ENCODE data around the gene MRPL44. TPM values are rescaled to one million over a fixed set of nuclear protein-coding genes. Genes with fewer than 3 reads are reported as not detected.

Gene MRPL44
- total and polyA plus RNA-seq, 2 of the 13 experiments (the other 11 are each of a cell fraction or from before 2014, with no cell fraction given) = 38.4 to 78.0 TPM

- TF ChIP-seq, protein P1, sequence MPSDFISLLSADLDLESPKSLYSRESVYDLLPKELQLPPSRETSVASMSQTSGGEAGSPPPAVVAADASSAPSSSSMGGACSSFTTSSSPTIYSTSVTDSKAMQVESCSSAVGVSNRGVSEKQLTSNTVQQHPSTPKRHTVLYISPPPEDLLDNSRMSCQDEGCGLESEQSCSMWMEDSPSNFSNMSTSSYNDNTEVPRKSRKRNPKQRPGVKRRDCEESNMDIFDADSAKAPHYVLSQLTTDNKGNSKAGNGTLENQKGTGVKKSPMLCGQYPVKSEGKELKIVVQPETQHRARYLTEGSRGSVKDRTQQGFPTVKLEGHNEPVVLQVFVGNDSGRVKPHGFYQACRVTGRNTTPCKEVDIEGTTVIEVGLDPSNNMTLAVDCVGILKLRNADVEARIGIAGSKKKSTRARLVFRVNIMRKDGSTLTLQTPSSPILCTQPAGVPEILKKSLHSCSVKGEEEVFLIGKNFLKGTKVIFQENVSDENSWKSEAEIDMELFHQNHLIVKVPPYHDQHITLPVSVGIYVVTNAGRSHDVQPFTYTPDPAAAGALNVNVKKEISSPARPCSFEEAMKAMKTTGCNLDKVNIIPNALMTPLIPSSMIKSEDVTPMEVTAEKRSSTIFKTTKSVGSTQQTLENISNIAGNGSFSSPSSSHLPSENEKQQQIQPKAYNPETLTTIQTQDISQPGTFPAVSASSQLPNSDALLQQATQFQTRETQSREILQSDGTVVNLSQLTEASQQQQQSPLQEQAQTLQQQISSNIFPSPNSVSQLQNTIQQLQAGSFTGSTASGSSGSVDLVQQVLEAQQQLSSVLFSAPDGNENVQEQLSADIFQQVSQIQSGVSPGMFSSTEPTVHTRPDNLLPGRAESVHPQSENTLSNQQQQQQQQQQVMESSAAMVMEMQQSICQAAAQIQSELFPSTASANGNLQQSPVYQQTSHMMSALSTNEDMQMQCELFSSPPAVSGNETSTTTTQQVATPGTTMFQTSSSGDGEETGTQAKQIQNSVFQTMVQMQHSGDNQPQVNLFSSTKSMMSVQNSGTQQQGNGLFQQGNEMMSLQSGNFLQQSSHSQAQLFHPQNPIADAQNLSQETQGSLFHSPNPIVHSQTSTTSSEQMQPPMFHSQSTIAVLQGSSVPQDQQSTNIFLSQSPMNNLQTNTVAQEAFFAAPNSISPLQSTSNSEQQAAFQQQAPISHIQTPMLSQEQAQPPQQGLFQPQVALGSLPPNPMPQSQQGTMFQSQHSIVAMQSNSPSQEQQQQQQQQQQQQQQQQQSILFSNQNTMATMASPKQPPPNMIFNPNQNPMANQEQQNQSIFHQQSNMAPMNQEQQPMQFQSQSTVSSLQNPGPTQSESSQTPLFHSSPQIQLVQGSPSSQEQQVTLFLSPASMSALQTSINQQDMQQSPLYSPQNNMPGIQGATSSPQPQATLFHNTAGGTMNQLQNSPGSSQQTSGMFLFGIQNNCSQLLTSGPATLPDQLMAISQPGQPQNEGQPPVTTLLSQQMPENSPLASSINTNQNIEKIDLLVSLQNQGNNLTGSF (CRISPR knock-in tag; IDR thresholded peaks at IDR 0.05) = peak; percentile 95
- TF ChIP-seq ZNF572 (CRISPR knock-in tag; IDR thresholded peaks at IDR 0.05) (peak; percentile 97), PRPF4 (IDR thresholded peaks at IDR 0.05; ENCODE audit: low read depth, low read length, poor library complexity, severe bottlenecking) (no peak), KDM6A (CRISPR knock-in tag; IDR thresholded peaks at IDR 0.05; ENCODE audit: low read depth) (0 out of 2 replicates have a peak, but pooled peaks have one; percentile 34), TAF1 (CRISPR knock-in tag; IDR thresholded peaks at IDR 0.05) (peak; percentile 99), ZNF710 (CRISPR knock-in tag; IDR thresholded peaks at IDR 0.05; ENCODE audit: borderline replicate concordance) (no peak; the same call in none of the 2 replicates), U2AF1 (optimal IDR thresholded peaks at IDR 0.05; ENCODE audit: low read depth, low read length) (peak; percentile 94), EZH2 (conservative IDR thresholded peaks at IDR 0.05; ENCODE audit: low read depth, low read length) (no peak)
- TF ChIP-seq, protein P2, sequence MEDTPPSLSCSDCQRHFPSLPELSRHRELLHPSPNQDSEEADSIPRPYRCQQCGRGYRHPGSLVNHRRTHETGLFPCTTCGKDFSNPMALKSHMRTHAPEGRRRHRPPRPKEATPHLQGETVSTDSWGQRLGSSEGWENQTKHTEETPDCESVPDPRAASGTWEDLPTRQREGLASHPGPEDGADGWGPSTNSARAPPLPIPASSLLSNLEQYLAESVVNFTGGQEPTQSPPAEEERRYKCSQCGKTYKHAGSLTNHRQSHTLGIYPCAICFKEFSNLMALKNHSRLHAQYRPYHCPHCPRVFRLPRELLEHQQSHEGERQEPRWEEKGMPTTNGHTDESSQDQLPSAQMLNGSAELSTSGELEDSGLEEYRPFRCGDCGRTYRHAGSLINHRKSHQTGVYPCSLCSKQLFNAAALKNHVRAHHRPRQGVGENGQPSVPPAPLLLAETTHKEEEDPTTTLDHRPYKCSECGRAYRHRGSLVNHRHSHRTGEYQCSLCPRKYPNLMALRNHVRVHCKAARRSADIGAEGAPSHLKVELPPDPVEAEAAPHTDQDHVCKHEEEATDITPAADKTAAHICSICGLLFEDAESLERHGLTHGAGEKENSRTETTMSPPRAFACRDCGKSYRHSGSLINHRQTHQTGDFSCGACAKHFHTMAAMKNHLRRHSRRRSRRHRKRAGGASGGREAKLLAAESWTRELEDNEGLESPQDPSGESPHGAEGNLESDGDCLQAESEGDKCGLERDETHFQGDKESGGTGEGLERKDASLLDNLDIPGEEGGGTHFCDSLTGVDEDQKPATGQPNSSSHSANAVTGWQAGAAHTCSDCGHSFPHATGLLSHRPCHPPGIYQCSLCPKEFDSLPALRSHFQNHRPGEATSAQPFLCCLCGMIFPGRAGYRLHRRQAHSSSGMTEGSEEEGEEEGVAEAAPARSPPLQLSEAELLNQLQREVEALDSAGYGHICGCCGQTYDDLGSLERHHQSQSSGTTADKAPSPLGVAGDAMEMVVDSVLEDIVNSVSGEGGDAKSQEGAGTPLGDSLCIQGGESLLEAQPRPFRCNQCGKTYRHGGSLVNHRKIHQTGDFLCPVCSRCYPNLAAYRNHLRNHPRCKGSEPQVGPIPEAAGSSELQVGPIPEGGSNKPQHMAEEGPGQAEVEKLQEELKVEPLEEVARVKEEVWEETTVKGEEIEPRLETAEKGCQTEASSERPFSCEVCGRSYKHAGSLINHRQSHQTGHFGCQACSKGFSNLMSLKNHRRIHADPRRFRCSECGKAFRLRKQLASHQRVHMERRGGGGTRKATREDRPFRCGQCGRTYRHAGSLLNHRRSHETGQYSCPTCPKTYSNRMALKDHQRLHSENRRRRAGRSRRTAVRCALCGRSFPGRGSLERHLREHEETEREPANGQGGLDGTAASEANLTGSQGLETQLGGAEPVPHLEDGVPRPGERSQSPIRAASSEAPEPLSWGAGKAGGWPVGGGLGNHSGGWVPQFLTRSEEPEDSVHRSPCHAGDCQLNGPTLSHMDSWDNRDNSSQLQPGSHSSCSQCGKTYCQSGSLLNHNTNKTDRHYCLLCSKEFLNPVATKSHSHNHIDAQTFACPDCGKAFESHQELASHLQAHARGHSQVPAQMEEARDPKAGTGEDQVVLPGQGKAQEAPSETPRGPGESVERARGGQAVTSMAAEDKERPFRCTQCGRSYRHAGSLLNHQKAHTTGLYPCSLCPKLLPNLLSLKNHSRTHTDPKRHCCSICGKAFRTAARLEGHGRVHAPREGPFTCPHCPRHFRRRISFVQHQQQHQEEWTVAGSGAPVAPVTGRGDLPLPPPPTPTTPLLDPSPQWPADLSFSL (CRISPR knock-in tag; IDR thresholded peaks at IDR 0.05) = peak; percentile 76
- TF ChIP-seq, protein P3, sequence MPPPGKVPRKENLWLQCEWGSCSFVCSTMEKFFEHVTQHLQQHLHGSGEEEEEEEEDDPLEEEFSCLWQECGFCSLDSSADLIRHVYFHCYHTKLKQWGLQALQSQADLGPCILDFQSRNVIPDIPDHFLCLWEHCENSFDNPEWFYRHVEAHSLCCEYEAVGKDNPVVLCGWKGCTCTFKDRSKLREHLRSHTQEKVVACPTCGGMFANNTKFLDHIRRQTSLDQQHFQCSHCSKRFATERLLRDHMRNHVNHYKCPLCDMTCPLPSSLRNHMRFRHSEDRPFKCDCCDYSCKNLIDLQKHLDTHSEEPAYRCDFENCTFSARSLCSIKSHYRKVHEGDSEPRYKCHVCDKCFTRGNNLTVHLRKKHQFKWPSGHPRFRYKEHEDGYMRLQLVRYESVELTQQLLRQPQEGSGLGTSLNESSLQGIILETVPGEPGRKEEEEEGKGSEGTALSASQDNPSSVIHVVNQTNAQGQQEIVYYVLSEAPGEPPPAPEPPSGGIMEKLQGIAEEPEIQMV (CRISPR knock-in tag; IDR thresholded peaks at IDR 0.05; ENCODE audit: low read depth) = peak; percentile 92; the same call in 1 of the 2 replicates
Measured at GRCh38 chr2:223957092-223957851, at the start of gene MRPL44 (continued).

All from HepG2 (cell line).